Lung (tissue), 12 donors: ENCODE data around the gene PDE8B. TPM values are rescaled to one million over a fixed set of nuclear protein-coding genes. Genes with fewer than 3 reads are reported as not detected.

Experiments
- ATAC-seq: fragments of 200-7000 bp; cut with Tn5 transposase; one replicate; pipeline ENCODE4 v1.9.1; 2020; ENCODE audit warnings: moderate number of reproducible peaks; ENCODE audit not compliant: insufficient read depth, low FRiP score
- DNase-seq, 3 donors: peaks; one replicate each; pipeline ENCODE4 v3.0.0-alpha.2; 2013 to 2017
- H3K27ac ChIP-seq, 2 donors: one replicate each; pipeline ENCODE4 v1.5.1; 2013; ENCODE audit warnings: mild to moderate bottlenecking in 2 of 2, moderate library complexity in 2 of 2, control low read depth in 1 of 2, inconsistent platforms in 1 of 2, low read depth in 1 of 2, low read length in 1 of 2
- H3K27me3 ChIP-seq, 3 donors: one replicate each; pipeline ENCODE4 v1.5.1; 2013; ENCODE audit warnings: low read length in 2 of 3; ENCODE audit not compliant: control insufficient read depth in 3 of 3, insufficient read depth in 3 of 3
- H3K36me3 ChIP-seq, 4 donors: one replicate each; pipeline ENCODE4 v1.5.1; 2013; ENCODE audit warnings: low read length in 4 of 4, mild to moderate bottlenecking in 1 of 4, moderate library complexity in 1 of 4; ENCODE audit not compliant: control insufficient read depth in 4 of 4, insufficient read depth in 4 of 4
- H3K4me1 ChIP-seq, 5 donors: one replicate each; pipeline ENCODE4 v1.5.1; 2013; ENCODE audit warnings: low read length in 5 of 5, mild to moderate bottlenecking in 2 of 5, moderate library complexity in 1 of 5; ENCODE audit not compliant: control insufficient read depth in 5 of 5, insufficient read depth in 5 of 5
- H3K4me3 ChIP-seq: one replicate; pipeline ENCODE4 v1.5.1; 2013; ENCODE audit warnings: mild to moderate bottlenecking, control low read depth, moderate library complexity
- H3K9ac ChIP-seq, 2 donors: one replicate each; pipeline ENCODE4 v1.5.1; 2013; ENCODE audit warnings: low read length in 2 of 2, control low read depth in 1 of 2; ENCODE audit not compliant: insufficient read depth in 1 of 2
- H3K9me3 ChIP-seq, 4 donors: one replicate each; pipeline ENCODE4 v1.5.1; 2013; ENCODE audit warnings: low read length in 3 of 4, mild to moderate bottlenecking in 1 of 4, moderate library complexity in 1 of 4; ENCODE audit not compliant: control insufficient read depth in 4 of 4, insufficient read depth in 3 of 4
- CTCF ChIP-seq: IDR thresholded peaks from 2 replicates; pipeline ENCODE4 v1.5.1; 2012; ENCODE audit warnings: mild to moderate bottlenecking; ENCODE audit errors: control extremely low read depth, extremely low read depth
- WGBS, 2 donors: extraction: QIAGEN DNeasy Blood & Tissue Kit; methylation state at CpG; one replicate each; pipeline ENCODE4 v1.1.7; 2013; 5-methylcytosine and 5-hydroxymethylcytosine counted together
- polyA plus RNA-seq, 2 donors: library from polyadenylated mRNA; stranded (reverse); fragments of 200-250 nt; gene quantifications; one replicate each; pipeline ENCODE4 v1.2.1, GENCODE V29; 2013
- total RNA-seq, 2 donors: library from RNA; depleted of rRNA in 1 of 2; stranded (reverse); fragments of >200 nt in 1 of 2; gene quantifications; one replicate each; pipeline ENCODE4 v1.2.1, GENCODE V29; 2014 to 2021
- donor health status: control.
- donor health status: control.
- donor health status: Bipolar disorder and iron deficiency.
- donor health status: healthy.
- donor health status: DM: yes; HTN: yes; CAD: no.

PDE8B gene
- total and polyA plus RNA-seq, 4 donors, result 1.6 to 10.6 (median 2.1) TPM

DNA sequence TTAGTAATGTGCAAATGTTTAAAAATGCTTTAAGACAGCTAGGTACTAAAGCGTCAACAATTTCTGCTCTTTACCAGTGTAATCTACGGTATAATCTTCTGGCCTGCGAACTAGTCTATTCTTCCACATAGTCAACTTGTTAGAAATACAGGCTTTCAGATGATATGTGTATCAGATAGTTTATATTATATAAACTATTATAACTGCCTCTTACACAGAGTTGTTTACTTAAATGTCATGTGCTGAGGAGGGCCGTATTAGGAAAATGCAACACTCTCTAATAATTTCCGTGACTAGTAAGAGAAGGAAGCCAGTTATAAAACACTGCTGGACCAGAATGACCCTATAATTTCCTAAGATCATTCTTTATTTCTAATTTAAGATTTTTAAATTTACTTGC, 218.0 kb downstream of the PDE8B start:
- DNase-seq (peak in 2 of 3 donors; percentile 65 to 69), ATAC-seq (no peak)
- WGBS, 2 donors, result 65 to 75% methylated on average over 5 of the region's 5 CpGs
- no peaks in the 10 kb centered on the region for H3K9me3 ChIP-seq
- H3K27me3 ChIP-seq, result no peaks in the 10 kb centered on the region
- peaks cover 0 to 38% (median 1%) of the 10 kb centered on the region in 5 donors for H3K4me1 ChIP-seq
- H3K9ac ChIP-seq, result no peak overlapping the region
- no peak overlapping the region for H3K27ac ChIP-seq
- peaks cover 5 to 19% (median 15%) of the 10 kb centered on the region in 4 donors for H3K36me3 ChIP-seq
- TF ChIP-seq CTCF, result no peak
- H3K4me3 ChIP-seq, result no peak overlapping the region

DNA sequence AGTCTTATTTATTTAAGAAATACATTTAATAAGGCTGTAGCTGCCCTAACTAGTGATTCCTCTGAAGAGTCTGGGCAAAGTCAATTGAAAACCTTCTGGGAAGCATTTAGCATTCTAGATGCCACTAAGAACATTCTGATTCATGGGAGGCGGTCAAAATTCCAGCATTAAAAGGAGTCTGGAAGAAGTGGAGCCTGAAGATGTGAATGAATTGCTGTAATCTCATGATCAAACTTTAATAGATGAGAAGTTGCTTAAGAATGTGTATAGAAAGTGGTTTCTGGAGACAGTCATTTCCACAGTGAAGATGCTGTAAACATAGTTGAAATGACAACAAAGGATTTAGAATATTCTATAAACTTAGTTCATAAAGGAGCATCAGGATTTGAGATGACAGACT, 220.2 kb downstream of the PDE8B start:
- no peak for TF ChIP-seq CTCF
- Histone ChIP-seq H3K4me3 (no peak overlapping the region), H3K36me3 (peaks cover 9 to 25% (median 22%) of the 10 kb centered on the region in 4 donors), H3K9me3 (no peaks in the 10 kb centered on the region), H3K9ac (no peak overlapping the region), H3K27me3 (no peaks in the 10 kb centered on the region), H3K4me1 (peaks cover 0 to 36% (median 1%) of the 10 kb centered on the region in 5 donors), H3K27ac (no peak overlapping the region)
- 98 to 99% methylated on average over 1 of the region's 1 CpG for WGBS, 2 donors
- ATAC-seq (no peak), DNase-seq (no peak)

DNA sequence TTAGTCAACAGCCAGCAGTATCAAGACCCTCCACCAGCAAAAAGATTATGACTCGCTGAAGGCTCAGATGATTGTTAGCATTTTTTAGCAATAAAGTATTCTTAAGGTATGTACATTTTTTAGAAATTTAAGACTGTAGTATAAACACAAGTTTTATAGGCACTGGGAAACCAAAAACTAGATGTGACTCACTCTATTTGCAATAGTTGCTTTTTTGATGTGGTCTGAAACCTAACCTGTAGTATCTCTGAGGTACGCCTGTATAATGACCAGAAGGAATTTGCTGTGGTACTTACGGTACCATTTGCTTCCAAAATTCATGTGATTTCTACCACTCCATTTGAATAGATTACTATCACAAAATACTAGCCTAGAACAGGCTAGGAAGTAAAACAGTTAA, 220.8 kb downstream of the PDE8B start:
- no peaks in the 10 kb centered on the region for H3K27me3 ChIP-seq
- no peak for TF ChIP-seq CTCF
- 94 to 95% methylated on average over 3 of the region's 3 CpGs for WGBS, 2 donors
- no peak overlapping the region for H3K27ac ChIP-seq
- H3K9ac ChIP-seq, result no peak overlapping the region
- no peak for DNase-seq
- H3K4me3 ChIP-seq, result no peak overlapping the region
- H3K4me1 ChIP-seq, result peaks cover 0 to 30% (median 1%) of the 10 kb centered on the region in 5 donors
- no peaks in the 10 kb centered on the region for H3K9me3 ChIP-seq
- no peak for ATAC-seq
- peaks cover 9 to 30% (median 27%) of the 10 kb centered on the region in 4 donors for H3K36me3 ChIP-seq

GRCh38 chr5:77431719-77432118, 221.2 kb downstream of the PDE8B start:
- Histone ChIP-seq H3K27ac (no peak overlapping the region), H3K4me3 (no peak overlapping the region), H3K9me3 (no peaks in the 10 kb centered on the region), H3K27me3 (no peaks in the 10 kb centered on the region), H3K36me3 (peaks cover 8 to 33% (median 29%) of the 10 kb centered on the region in 4 donors), H3K4me1 (peaks cover 0 to 26% (median 0%) of the 10 kb centered on the region in 5 donors), H3K9ac (no peak overlapping the region)
- ATAC-seq, result no peak
- no peak for TF ChIP-seq CTCF
- WGBS, 2 donors, result 92% methylated on average over 1 of the region's 1 CpG
- no peak for DNase-seq
